Measurements from ENCODE around the gene CLK3.

Gene CLK3

DNA sequence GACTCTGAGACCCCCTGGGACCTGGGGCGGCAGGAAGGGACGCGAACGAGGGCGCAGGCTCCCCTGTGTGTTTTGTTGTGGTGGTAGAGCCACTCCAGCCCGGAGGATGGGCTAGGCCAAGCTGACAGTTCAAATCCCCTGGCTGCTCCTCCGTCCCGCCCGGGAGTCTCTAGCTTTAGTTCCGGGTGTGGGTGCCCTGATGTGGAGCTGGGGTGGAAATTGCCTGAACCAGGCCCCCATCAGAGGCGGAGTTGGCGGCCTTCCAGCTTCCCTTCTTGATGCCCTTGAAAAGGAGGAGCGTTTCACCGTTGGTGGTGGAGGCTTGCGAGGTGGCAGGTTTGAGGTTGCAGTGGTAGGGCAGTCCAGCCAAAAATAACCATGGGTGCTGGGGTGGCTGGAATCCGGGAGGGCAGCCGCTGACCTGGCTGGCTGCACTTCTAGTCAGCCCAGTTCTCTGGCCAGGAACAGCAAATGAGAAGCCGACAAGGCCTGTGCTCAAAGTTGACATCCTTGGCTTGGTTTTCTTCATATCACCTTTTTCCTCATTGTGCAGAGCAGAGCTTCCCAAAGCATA lies 817 bp downstream of the CLK3 start:
- DNase-seq (ENCODE audit: extremely low read depth, low read depth), result no peak

DNA sequence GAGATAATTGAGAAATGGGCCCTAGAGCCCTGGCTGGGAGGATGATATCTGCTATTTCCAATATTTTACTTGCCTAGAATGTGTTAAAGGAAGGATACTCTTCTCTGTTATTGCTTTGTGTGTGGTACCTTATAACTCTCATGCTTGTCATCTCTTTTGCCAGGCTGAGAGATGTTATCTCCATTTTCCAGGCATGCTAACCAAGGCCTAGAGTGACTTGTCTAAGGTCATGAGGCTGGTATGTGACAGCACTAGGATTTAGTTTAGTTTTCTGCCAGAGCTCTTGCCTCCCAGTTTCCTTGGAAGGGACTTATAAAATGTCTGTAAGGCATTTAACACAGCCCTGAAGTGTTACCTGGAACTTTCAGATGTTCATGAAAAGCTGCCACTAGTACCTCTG lies 1.4 kb downstream of the CLK3 start:
- DNase-seq (ENCODE audit: extremely low read depth, low read depth), result no peak
- TF ChIP-seq, protein P1, sequence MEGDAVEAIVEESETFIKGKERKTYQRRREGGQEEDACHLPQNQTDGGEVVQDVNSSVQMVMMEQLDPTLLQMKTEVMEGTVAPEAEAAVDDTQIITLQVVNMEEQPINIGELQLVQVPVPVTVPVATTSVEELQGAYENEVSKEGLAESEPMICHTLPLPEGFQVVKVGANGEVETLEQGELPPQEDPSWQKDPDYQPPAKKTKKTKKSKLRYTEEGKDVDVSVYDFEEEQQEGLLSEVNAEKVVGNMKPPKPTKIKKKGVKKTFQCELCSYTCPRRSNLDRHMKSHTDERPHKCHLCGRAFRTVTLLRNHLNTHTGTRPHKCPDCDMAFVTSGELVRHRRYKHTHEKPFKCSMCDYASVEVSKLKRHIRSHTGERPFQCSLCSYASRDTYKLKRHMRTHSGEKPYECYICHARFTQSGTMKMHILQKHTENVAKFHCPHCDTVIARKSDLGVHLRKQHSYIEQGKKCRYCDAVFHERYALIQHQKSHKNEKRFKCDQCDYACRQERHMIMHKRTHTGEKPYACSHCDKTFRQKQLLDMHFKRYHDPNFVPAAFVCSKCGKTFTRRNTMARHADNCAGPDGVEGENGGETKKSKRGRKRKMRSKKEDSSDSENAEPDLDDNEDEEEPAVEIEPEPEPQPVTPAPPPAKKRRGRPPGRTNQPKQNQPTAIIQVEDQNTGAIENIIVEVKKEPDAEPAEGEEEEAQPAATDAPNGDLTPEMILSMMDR (IDR thresholded peaks at IDR 0.05; ENCODE audit: low read depth, low read length), result no peak

More for the DNA sequence above, 817 bp downstream of the CLK3 start:
- TF ChIP-seq, protein P1 (IDR thresholded peaks at IDR 0.05; ENCODE audit: low read depth, low read length), result no peak

DNA sequence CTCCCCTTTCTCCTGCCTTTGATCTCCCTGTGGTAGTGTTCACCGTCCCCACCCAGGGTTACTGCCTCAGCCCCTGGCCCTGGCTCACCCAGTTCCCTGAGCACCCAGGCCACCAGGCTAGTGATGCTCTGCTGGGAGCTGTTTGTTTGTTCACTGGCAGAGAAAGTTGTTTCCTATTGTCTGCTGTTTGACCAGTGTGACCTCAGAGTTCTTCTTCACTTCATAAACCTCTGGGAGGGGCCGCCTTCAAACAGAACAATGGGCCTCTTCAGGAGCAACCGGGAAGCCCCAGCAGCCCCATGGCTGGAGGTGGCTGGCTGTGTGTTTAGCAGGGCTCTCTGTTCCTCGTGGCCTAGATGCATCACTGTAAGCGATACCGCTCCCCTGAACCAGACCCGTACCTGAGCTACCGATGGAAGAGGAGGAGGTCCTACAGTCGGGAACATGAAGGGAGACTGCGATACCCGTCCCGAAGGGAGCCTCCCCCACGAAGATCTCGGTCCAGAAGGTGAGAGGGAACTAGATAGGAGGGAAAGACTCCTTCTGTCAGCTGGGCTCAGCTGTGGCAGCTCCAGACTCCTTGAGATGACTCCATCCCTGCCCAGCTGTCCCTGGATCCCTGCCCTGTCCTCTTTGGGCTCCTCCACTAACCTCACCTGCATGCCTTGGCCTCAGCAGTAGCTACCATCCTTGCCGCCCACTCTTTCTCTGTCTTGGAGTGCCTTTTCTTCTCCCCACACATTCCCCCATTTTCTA lies 3.4 kb downstream of the CLK3 start:
- TF ChIP-seq, protein P1 (IDR thresholded peaks at IDR 0.05; ENCODE audit: low read depth, low read length), result no peak
- DNase-seq (ENCODE audit: extremely low read depth, low read depth), result no peak

DNA sequence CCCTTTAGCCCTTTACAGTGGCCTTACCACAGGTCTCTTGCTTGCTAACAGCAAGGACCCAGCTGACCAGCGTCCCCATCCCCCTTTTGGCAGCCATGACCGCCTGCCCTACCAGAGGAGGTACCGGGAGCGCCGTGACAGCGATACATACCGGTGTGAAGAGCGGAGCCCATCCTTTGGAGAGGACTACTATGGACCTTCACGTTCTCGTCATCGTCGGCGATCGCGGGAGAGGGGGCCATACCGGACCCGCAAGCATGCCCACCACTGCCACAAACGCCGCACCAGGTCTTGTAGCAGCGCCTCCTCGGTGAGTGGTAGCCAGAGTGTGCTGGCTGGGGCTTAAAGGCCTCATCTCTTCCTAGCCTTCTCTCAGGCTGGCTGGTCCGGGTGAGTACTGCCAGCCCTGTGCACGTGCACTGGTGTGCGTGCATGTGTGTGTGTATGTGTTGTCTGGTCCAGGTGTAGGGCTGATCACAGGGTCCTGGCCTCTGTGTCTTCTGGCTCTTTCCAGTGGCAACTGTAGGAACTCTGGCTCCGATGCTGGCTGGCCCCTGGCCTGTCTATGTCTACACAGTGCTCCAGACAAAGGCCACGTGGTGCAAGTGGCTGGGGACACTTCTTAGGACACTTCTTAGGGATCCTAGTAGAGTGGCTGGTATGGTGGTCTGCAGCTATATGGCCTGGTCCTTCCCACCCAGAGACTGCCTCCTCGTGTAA lies 4.4 kb downstream of the CLK3 start:
- TF ChIP-seq, protein P1 (IDR thresholded peaks at IDR 0.05; ENCODE audit: low read depth, low read length), result no peak
- no peak for DNase-seq (ENCODE audit: extremely low read depth, low read depth)

DNA sequence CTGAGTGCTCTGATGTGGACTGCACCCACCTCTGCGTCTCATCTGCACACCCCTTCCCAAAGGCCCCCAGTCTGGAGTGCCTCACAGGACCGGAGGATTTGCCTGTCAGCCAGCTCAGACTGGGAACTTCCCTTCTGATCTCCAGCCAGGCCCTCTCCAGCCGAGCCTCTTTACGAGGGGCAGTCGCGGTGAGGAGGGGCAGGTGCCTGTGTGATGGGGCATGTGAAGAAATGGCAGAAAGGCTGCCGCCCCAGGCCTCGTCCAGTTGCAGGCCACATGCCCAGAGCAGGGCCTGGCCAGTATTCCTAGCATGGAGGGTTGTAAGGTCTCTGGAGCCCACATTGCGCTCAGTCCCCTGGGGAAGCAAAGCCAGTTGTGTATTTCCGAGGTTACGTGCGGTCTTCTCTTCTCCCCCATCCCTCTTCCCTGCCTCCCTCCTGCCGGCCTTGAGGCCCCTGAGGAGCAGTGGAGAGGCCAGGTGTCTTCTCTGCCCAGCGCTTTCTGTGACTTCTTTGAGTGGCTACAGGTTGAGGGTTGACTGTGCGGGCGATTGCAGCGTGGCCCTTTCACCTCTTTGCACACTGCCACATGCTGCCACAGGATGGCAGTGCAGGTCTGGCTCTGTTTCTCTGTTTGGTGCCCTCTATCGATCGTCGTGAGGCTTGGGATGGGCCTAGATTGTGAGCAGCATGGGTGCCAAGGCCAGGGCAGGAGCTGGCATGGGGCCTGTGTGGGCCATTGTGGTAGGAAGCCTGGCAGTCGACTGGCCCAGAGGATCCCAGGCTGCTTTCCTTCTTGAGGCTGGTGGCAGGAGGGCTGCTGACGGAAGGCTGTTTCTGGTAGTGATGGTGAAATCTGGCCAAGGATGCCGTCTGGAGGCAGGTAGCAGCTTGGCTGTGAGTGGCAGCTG lies 5.3 kb downstream of the CLK3 start:
- TF ChIP-seq, protein P1 (IDR thresholded peaks at IDR 0.05; ENCODE audit: low read depth, low read length), result peak; percentile 95
- DNase-seq (ENCODE audit: extremely low read depth, low read depth), result no peak

DNA sequence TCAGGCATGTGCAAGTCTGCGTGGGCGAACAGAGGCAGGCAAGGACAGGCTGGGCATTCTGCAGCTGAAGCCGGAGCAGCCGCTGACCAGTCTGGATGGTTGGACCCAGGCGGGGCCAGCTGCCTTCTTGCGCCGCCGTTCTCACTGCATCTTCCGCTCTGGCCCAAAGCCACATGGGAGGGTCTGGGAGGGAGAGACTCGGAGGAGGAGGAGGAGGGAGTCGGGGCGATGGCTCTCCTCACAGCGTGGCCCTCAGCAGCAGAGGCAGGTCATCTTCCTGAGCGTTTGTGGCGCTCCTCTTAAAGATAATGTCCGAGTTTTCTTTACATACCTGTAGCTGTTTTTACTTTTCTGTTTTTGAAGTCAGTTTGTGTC lies 5.9 kb downstream of the CLK3 start:
- TF ChIP-seq, protein P1 (IDR thresholded peaks at IDR 0.05; ENCODE audit: low read depth, low read length), result no peak
- DNase-seq (ENCODE audit: extremely low read depth, low read depth), result no peak
